ENCODE results near the gene IVNS1ABP.

The IVNS1ABP gene

GRCh38 chr1:185348985-185349384 lies 31.9 kb upstream of the IVNS1ABP start:
- H3K27ac ChIP-seq (replicated peaks): no peak overlapping the region
- TF ChIP-seq REST (IDR thresholded peaks at IDR 0.05; ENCODE audit: insufficient replicate concordance, low read depth) (no peak), SPI1 (IDR thresholded peaks at IDR 0.05; ENCODE audit: borderline replicate concordance, low read depth) (no peak), CTCF (IDR thresholded peaks at IDR 0.05; ENCODE audit: insufficient read depth, low read length) (no peak), POLR2AphosphoS5 (IDR thresholded peaks at IDR 0.05; ENCODE audit: low read depth) (no peak), GABPA (IDR thresholded peaks at IDR 0.05; ENCODE audit: low read depth) (no peak)
- DNase-seq (ENCODE audit: low read depth in 1 of 2, low spot score in 1 of 2): no peak
- H3K4me3 ChIP-seq (replicated peaks; ENCODE audit: insufficient read depth, low read length): no peak overlapping the region
- no peaks in the 10 kb centered on the region for H3K27me3 ChIP-seq (ENCODE audit: insufficient read depth, poor library complexity, severe bottlenecking)

GRCh38 chr1:185348296-185348695 lies 31.3 kb upstream of the IVNS1ABP start:
- no peaks in the 10 kb centered on the region for H3K27me3 ChIP-seq (ENCODE audit: insufficient read depth, poor library complexity, severe bottlenecking)
- TF ChIP-seq GABPA (IDR thresholded peaks at IDR 0.05; ENCODE audit: low read depth) (no peak), CTCF (IDR thresholded peaks at IDR 0.05; ENCODE audit: insufficient read depth, low read length) (no peak), REST (IDR thresholded peaks at IDR 0.05; ENCODE audit: insufficient replicate concordance, low read depth) (no peak), SPI1 (IDR thresholded peaks at IDR 0.05; ENCODE audit: borderline replicate concordance, low read depth) (no peak)
- H3K4me3 ChIP-seq (replicated peaks; ENCODE audit: insufficient read depth, low read length): no peak overlapping the region
- DNase-seq (ENCODE audit: low read depth in 1 of 2, low spot score in 1 of 2): no peak
- H3K27ac ChIP-seq (replicated peaks): no peak overlapping the region

- Histone ChIP-seq H3K4me3 (replicated peaks; ENCODE audit: insufficient read depth, low read length) (no peak overlapping the region), H3K27ac (replicated peaks) (peak overlapping the region; percentile 66), H3K27me3 (ENCODE audit: insufficient read depth, poor library complexity, severe bottlenecking) (no peaks in the 10 kb centered on the region)
- peak; percentile 18; the same call in 1 of the 2 replicates for TF ChIP-seq SPI1 (IDR thresholded peaks at IDR 0.05; ENCODE audit: borderline replicate concordance, low read depth)
- TF ChIP-seq POLR2AphosphoS5 (IDR thresholded peaks at IDR 0.05; ENCODE audit: low read depth): no peak
- DNase-seq (ENCODE audit: low read depth in 1 of 2, low spot score in 1 of 2): peak; percentile 38 to 66
Observed at GRCh38 chr1:185345913-185346720, 29.1 kb upstream of the IVNS1ABP start.

- no peak overlapping the region for H3K4me3 ChIP-seq (replicated peaks; ENCODE audit: insufficient read depth, low read length)
- DNase-seq (ENCODE audit: low read depth in 1 of 2, low spot score in 1 of 2): no peak
- TF ChIP-seq POLR2AphosphoS5 (IDR thresholded peaks at IDR 0.05; ENCODE audit: low read depth) (no peak), REST (IDR thresholded peaks at IDR 0.05; ENCODE audit: insufficient replicate concordance, low read depth) (no peak), CTCF (IDR thresholded peaks at IDR 0.05; ENCODE audit: insufficient read depth, low read length) (no peak), SPI1 (IDR thresholded peaks at IDR 0.05; ENCODE audit: borderline replicate concordance, low read depth) (no peak), GABPA (IDR thresholded peaks at IDR 0.05; ENCODE audit: low read depth) (no peak)
- no peaks in the 10 kb centered on the region for H3K27me3 ChIP-seq (ENCODE audit: insufficient read depth, poor library complexity, severe bottlenecking)
- no peak overlapping the region for H3K27ac ChIP-seq (replicated peaks)
Observed at GRCh38 chr1:185343306-185343705, 26.3 kb upstream of the IVNS1ABP start.
